DOHH2 (cell line): ENCODE data around the gene TBC1D22A.

Experiments used
- H3F3A ChIP-seq: fragments of 200-600 bp; sonication (generic), shearing (Covaris generic); 2 replicates; pipeline ENCODE4 v1.6.0; 2016; ENCODE audit warnings: antibody characterized with exemption, mild to moderate bottlenecking; ENCODE audit not compliant: control insufficient read depth, insufficient read depth
- H3K27ac ChIP-seq: fragments of 200-600 bp; sonication (generic); 2 replicates; pipeline ENCODE4 v1.5.1; 2014; ENCODE audit warnings: low read depth, mild to moderate bottlenecking, low read length, moderate library complexity
- H3K27me3 ChIP-seq: fragments of 200-600 bp; sonication (generic); 2 replicates; pipeline ENCODE4 v1.6.1; 2014; ENCODE audit warnings: mild to moderate bottlenecking, low read length, mixed read lengths; ENCODE audit not compliant: control insufficient read depth
- H3K36me3 ChIP-seq: fragments of 200-600 bp; sonication (generic); 2 replicates; pipeline ENCODE4 v1.6.1; 2014; ENCODE audit warnings: mild to moderate bottlenecking, low read length, moderate library complexity, mixed read lengths; ENCODE audit not compliant: control insufficient read depth
- H3K4me1 ChIP-seq: fragments of 200-600 bp; sonication (generic); 2 replicates; pipeline ENCODE4 v1.6.1; 2014; ENCODE audit warnings: mild to moderate bottlenecking, low read length, mixed read lengths; ENCODE audit not compliant: control insufficient read depth
- H3K4me2 ChIP-seq: fragments of 200-600 bp; sonication (generic); 2 replicates; pipeline ENCODE4 v1.6.0; 2014; ENCODE audit warnings: mild to moderate bottlenecking, low read length, moderate library complexity
- H3K4me3 ChIP-seq: fragments of 200-600 bp; sonication (generic); 2 replicates; pipeline ENCODE4 v1.5.1; 2014; ENCODE audit warnings: mild to moderate bottlenecking, low read length, mixed read lengths
- H3K79me2 ChIP-seq: fragments of 200-600 bp; sonication (generic); 2 replicates; pipeline ENCODE4 v1.6.1; 2014; ENCODE audit warnings: mild to moderate bottlenecking, low read length, mixed read lengths; ENCODE audit not compliant: control insufficient read depth
- H3K9me2 ChIP-seq: fragments of 200-600 bp; sonication (generic); replicated peaks from 2 replicates; pipeline ENCODE4 v1.6.1; 2014; ENCODE audit warnings: mild to moderate bottlenecking, low read length, mixed read lengths; ENCODE audit not compliant: control insufficient read depth
- H3K9me3 ChIP-seq: fragments of 200-600 bp; sonication (generic); 2 replicates; pipeline ENCODE4 v1.6.1; 2014; ENCODE audit warnings: antibody characterized with exemption, low read length, mixed read lengths; ENCODE audit not compliant: control insufficient read depth, insufficient read depth
- H4K20me1 ChIP-seq: fragments of 200-600 bp; sonication (generic); 2 replicates; pipeline ENCODE4 v1.6.0; 2014; ENCODE audit warnings: low read depth, mild to moderate bottlenecking, antibody characterized with exemption, low read length, moderate library complexity; ENCODE audit not compliant: control insufficient read depth, insufficient read depth
- EZH2phosphoT487 ChIP-seq: fragments of 200-600 bp; sonication (generic); IDR thresholded peaks from 2 replicates; pipeline ENCODE4 v1.6.1; 2017; ENCODE audit warnings: borderline replicate concordance, mild to moderate bottlenecking, antibody characterized with exemption, low read length, moderate library complexity, mixed read lengths
- TF ChIP-seq, protein P1 (sequence below): fragments of 200-600 bp; sonication (generic); IDR thresholded peaks from one replicate; pipeline ENCODE4 v1.5.1; 2014; ENCODE audit warnings: antibody characterized with exemption, mild to moderate bottlenecking, low read depth, low read length; ENCODE audit not compliant: poor library complexity, severe bottlenecking

TBC1D22A gene

DNA sequence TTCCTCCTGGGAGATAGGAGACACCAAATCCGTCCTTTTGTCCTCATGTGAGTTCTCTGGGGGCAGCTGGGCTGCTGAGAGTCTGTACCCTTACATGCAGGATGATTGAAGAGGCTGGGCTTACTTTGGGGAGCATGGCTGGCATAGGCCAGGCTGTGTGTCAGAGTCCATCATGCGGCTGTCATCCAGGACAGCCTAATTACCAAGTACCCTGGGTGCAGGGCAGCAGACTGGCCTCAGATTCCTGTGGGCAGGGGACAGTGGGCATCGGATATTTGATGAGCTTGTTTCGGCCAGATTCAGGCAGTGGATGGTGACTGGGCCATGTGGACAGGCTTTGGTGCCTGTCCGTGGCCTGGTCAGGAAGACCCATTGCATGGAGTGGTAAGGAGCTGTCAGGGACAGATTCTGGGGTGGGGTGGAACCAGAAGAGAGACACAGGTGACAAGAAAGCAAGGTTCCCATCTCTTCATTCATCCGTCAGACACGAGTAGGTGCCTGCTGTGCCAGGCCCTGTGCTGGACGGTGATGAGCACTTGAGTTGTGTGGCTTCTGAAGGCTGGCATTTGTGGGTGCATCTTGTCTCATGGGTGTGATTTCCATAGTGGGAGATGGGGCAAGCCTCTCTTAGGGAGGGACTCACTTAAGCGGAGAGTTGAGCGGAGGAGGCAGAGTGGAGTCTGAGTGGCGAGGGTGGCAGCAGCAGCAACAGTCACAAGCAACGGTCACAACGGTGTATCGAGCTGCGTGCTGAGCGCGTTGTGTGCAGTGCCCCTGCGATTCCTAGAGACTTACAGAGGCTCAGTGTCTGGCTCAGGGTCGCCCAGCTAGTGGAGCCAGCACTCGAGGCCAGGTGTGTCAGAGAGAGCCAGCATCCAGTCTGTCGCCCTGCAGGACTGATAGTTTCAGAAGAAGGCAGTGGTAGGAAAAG, 48.7 kb downstream of the TBC1D22A start:
- Histone ChIP-seq H3K4me2 (no peak overlapping the region), H4K20me1 (0 out of 2 replicates have a peak, but pooled peaks cover 4% of the 10 kb centered on the region), H3K79me2 (peaks cover 88% of the 10 kb centered on the region), H3K27ac (no peak overlapping the region), H3F3A (no peaks in the 10 kb centered on the region; the same call in 1 of the 2 replicates), H3K9me3 (no peaks in the 10 kb centered on the region), H3K4me1 (no peaks in the 10 kb centered on the region), H3K9me2 (no peaks in the 10 kb centered on the region), H3K4me3 (no peak overlapping the region), H3K27me3 (no peaks in the 10 kb centered on the region), H3K36me3 (peaks cover 67% of the 10 kb centered on the region)
- no peak for TF ChIP-seq EZH2phosphoT487
- TF ChIP-seq, protein P1, sequence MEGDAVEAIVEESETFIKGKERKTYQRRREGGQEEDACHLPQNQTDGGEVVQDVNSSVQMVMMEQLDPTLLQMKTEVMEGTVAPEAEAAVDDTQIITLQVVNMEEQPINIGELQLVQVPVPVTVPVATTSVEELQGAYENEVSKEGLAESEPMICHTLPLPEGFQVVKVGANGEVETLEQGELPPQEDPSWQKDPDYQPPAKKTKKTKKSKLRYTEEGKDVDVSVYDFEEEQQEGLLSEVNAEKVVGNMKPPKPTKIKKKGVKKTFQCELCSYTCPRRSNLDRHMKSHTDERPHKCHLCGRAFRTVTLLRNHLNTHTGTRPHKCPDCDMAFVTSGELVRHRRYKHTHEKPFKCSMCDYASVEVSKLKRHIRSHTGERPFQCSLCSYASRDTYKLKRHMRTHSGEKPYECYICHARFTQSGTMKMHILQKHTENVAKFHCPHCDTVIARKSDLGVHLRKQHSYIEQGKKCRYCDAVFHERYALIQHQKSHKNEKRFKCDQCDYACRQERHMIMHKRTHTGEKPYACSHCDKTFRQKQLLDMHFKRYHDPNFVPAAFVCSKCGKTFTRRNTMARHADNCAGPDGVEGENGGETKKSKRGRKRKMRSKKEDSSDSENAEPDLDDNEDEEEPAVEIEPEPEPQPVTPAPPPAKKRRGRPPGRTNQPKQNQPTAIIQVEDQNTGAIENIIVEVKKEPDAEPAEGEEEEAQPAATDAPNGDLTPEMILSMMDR: no peak

DNA sequence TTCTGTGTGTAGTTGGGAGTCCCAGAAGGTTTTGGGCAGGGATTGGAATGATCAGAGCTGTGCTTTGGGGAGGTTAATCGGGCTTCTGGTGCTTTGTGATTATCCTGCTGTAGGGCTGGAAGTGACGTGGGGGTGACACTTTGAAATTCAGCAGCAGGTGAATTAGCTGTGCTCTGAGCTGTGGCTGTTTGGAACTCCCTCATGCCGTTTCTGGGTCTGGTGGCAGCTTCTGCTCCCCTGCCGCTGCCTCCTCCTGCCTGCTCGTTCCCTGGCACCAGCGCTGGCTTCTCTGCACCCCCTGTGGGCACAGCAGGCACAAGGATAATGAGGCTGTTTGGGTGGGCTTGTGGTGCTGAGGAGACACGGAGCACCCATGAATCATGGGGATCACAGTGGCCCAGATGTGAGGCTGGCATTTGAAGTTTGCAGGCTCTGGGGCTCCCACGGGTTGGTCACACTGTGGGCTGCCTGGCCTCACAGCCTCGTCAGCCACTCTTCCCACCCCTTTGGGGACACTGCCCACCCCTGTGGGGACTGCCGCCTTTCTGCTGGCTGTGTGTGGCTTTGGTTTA, 49.7 kb downstream of the TBC1D22A start:
- Histone ChIP-seq H4K20me1 (0 out of 2 replicates have a peak, but pooled peaks cover 4% of the 10 kb centered on the region), H3K79me2 (peaks cover 89% of the 10 kb centered on the region)

DNA sequence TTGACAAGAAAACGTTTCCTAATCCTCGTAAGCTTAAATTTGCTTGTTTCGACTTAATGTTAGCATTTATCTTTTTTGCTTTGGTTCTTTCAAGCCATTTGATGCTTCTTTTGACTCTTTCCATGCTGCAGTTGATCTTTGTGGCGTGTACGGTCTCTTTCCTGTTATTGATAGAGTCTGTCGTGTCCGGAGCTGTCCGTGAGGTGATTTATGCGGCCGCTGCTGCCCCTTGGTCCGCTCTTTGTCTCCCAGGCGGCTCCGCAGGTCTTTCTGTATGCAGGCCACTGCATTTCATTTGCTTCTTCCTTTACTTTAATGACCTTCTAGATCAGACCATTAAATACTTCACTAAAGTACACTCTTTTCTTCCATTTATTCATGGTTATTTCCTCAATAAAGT, 50.3 kb downstream of the TBC1D22A start:
- no peaks in the 10 kb centered on the region for H3K9me2 ChIP-seq
- no peak overlapping the region for H3K27ac ChIP-seq
- no peaks in the 10 kb centered on the region for H3K9me3 ChIP-seq
- no peak overlapping the region for H3K4me2 ChIP-seq
- no peaks in the 10 kb centered on the region for H3K27me3 ChIP-seq
- H3K4me3 ChIP-seq: no peak overlapping the region
- TF ChIP-seq, protein P1: no peak
- no peak for TF ChIP-seq EZH2phosphoT487
- H4K20me1 ChIP-seq: 0 out of 2 replicates have a peak, but pooled peaks cover 4% of the 10 kb centered on the region
- peaks cover 4% of the 10 kb centered on the region; the same call in 1 of the 2 replicates for H3K4me1 ChIP-seq
- H3K36me3 ChIP-seq: peaks cover 67% of the 10 kb centered on the region
- H3K79me2 ChIP-seq: peaks cover 89% of the 10 kb centered on the region
- no peaks in the 10 kb centered on the region; the same call in 1 of the 2 replicates for H3F3A ChIP-seq

More for the DNA sequence above, 49.7 kb downstream of the TBC1D22A start:
- Histone ChIP-seq H3F3A (no peaks in the 10 kb centered on the region; the same call in 1 of the 2 replicates), H3K9me2 (no peaks in the 10 kb centered on the region), H3K4me1 (no peaks in the 10 kb centered on the region), H3K4me2 (no peak overlapping the region), H3K27me3 (no peaks in the 10 kb centered on the region), H3K27ac (no peak overlapping the region), H3K9me3 (no peaks in the 10 kb centered on the region), H3K36me3 (peaks cover 69% of the 10 kb centered on the region), H3K4me3 (no peak overlapping the region)
- no peak for TF ChIP-seq EZH2phosphoT487
- TF ChIP-seq, protein P1: no peak
